Ovary (tissue), 7 donors: ENCODE results near the gene LOC128125822.

Experiments
- DNase-seq, 5 donors: peaks; one replicate each; pipeline ENCODE4 v3.0.0-alpha.2; 2019 to 2020
- H3K27ac ChIP-seq, 2 donors: fragments of 200-600 bp; one replicate each; pipeline versions ENCODE4 v1.5.1 to v1.8.0; 2019 to 2022
- H3K27me3 ChIP-seq: fragments of 200-600 bp; one replicate; pipeline ENCODE4 v1.8.0; 2022
- H3K36me3 ChIP-seq: fragments of 200-600 bp; sonication (generic); one replicate; pipeline ENCODE4 v1.5.1; 2019
- H3K4me1 ChIP-seq: one replicate; pipeline ENCODE4 v1.8.1; 2013; ENCODE audit warnings: mild to moderate bottlenecking, moderate library complexity; ENCODE audit not compliant: insufficient read depth
- H3K4me3 ChIP-seq: fragments of 200-600 bp; sonication (generic); one replicate; pipeline ENCODE4 v1.5.1; 2017
- H3K9me3 ChIP-seq, 2 donors: fragments of 200-600 bp in 1 of 2; sonication (generic) in 1 of 2; one replicate each; pipeline versions ENCODE4 v1.5.1 to v1.8.1; 2013 to 2019; ENCODE audit warnings: mild to moderate bottlenecking in 1 of 2, moderate library complexity in 1 of 2
- EP300 ChIP-seq: sonication (generic); formaldehyde crosslinking; IDR thresholded peaks from one replicate; pipeline ENCODE4 v1.6.1; 2017; ENCODE audit warnings: antibody characterized with exemption
- POLR2A ChIP-seq: fragments of 450-650 bp; IDR thresholded peaks from one replicate; pipeline ENCODE4 v1.6.1; 2017; ENCODE audit warnings: antibody characterized with exemption, mild to moderate bottlenecking, moderate library complexity
- WGBS, 3 donors: extraction: QIAGEN DNeasy Blood & Tissue Kit in 1 of 3; methylation state at CpG; one replicate each; pipeline versions ENCODE4 v1.1.5 to v1.1.7; 2013 to 2017; 5-methylcytosine and 5-hydroxymethylcytosine counted together
- intact Hi-C, 4 donors: fragments of 100-400 bp; cut with DNase I; formaldehyde crosslinking; loops; one replicate each; pipeline versions ENCODE4 v1.11.0 to v1.15.1; 2022 to 2023
- TF ChIP-seq, protein P1 (sequence below), 3 donors: fragments of 450-650 bp in 2 of 3; fragments of 200-600 bp in 1 of 3; IDR thresholded peaks; one replicate each; pipeline versions ENCODE4 v1.5.1 to v1.8.0; 2016 to 2022; ENCODE audit warnings: antibody characterized with exemption in 3 of 3, mild to moderate bottlenecking in 1 of 3
- donor health status: DM: no; HTN: no; CAD: no; lungs with moderate emphysema.
- donor health status: DM: no; HTN: no; CAD: no.
- donor health status: Bipolar disorder and iron deficiency.
- donor health status: DM: no; HTN: no; CAD: no.
- donor health status: DM: yes; HTN: yes; CAD: no.

LOC128125822 gene

DNA sequence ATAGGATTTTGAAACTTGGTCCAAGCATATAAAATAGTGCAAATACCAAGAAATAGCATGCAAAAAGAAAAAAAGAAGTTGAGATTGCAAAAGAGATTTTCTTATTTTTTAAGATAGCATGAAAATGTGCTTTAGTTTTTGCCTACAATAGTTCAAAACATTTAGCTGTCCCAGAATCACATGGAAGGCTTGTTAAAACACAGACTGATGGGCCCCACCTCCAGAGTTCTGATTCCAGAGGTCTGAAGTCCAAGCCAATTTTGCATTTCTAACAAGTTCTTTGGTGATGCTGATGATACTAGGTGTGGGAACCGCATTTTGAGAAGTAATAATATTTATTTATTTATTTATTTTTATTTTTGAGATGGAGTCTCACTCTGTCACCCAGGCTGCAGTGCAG, 33.7 kb upstream of the LOC128125822 start:
- intact Hi-C loops: no loop called here
- Histone ChIP-seq H3K9me3 (no peaks in the 10 kb centered on the region), H3K27ac (no peak overlapping the region), H3K4me1 (no peaks in the 10 kb centered on the region), H3K36me3 (no peaks in the 10 kb centered on the region), H3K27me3 (no peaks in the 10 kb centered on the region), H3K4me3 (no peak overlapping the region)
- no peak for DNase-seq
- TF ChIP-seq POLR2A (no peak), EP300 (no peak)
- TF ChIP-seq, protein P1, sequence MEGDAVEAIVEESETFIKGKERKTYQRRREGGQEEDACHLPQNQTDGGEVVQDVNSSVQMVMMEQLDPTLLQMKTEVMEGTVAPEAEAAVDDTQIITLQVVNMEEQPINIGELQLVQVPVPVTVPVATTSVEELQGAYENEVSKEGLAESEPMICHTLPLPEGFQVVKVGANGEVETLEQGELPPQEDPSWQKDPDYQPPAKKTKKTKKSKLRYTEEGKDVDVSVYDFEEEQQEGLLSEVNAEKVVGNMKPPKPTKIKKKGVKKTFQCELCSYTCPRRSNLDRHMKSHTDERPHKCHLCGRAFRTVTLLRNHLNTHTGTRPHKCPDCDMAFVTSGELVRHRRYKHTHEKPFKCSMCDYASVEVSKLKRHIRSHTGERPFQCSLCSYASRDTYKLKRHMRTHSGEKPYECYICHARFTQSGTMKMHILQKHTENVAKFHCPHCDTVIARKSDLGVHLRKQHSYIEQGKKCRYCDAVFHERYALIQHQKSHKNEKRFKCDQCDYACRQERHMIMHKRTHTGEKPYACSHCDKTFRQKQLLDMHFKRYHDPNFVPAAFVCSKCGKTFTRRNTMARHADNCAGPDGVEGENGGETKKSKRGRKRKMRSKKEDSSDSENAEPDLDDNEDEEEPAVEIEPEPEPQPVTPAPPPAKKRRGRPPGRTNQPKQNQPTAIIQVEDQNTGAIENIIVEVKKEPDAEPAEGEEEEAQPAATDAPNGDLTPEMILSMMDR (IDR thresholded peaks at IDR 0.05): no peak
- WGBS, 3 donors: 88 to 95% (median 89%) methylated on average over 1 of the region's 1 CpG

DNA sequence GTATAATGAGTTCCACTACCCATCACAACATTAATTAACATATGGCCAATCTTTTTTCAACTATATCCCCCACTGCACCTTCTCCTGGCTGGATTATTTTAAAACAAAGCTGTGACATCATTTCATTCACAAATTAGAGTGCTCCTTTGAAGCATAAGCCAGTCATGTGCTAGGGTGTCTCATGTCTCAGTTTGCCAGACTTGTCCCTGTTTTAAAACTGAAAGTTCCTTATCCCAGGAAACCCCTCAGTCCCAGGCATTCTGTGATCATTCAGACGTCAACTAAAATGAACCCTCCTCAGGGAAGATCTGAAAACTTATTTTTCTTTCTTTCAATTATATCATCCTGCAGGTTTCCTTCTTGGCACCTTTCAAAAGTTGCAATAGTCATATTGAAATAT, 29.3 kb upstream of the LOC128125822 start:
- Histone ChIP-seq H3K27me3 (no peaks in the 10 kb centered on the region), H3K9me3 (no peaks in the 10 kb centered on the region), H3K4me3 (no peak overlapping the region), H3K36me3 (no peaks in the 10 kb centered on the region), H3K4me1 (no peaks in the 10 kb centered on the region), H3K27ac (no peak overlapping the region)
- TF ChIP-seq, protein P1 (IDR thresholded peaks at IDR 0.05): no peak
- TF ChIP-seq EP300 (no peak), POLR2A (no peak)
- DNase-seq: no peak
- intact Hi-C loops: no loop called here
- 46 to 65% (median 55%) methylated on average over 1 of the region's 1 CpG for WGBS, 3 donors

DNA sequence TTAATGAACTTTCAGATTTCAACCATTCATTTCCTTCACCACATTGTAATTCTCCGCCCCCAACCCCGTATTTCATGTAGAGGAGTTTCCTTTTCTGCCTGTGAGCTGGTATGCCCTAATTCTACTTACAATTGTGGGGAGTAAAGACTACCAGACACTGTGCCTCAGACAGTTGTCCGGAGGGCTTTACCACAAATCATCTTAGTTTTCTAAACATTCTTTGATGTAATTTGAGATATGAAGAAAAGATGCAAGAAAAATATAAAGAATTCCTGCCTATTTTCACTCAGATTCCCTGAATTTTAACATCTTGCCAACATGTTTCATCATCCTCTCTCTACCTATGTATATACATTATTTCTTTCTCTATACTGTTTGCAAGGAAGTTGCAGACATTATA, 28.3 kb upstream of the LOC128125822 start:
- no peak for DNase-seq
- no peak overlapping the region for H3K4me3 ChIP-seq
- TF ChIP-seq POLR2A (no peak), EP300 (no peak)
- TF ChIP-seq, protein P1 (IDR thresholded peaks at IDR 0.05): no peak
- H3K36me3 ChIP-seq: no peaks in the 10 kb centered on the region
- intact Hi-C loops: no loop called here
- H3K27ac ChIP-seq: no peak overlapping the region
- H3K9me3 ChIP-seq: no peaks in the 10 kb centered on the region
- no peaks in the 10 kb centered on the region for H3K4me1 ChIP-seq
- H3K27me3 ChIP-seq: no peaks in the 10 kb centered on the region
- WGBS, 3 donors: 45 to 51% (median 47%) methylated on average over 3 of the region's 3 CpGs

DNA sequence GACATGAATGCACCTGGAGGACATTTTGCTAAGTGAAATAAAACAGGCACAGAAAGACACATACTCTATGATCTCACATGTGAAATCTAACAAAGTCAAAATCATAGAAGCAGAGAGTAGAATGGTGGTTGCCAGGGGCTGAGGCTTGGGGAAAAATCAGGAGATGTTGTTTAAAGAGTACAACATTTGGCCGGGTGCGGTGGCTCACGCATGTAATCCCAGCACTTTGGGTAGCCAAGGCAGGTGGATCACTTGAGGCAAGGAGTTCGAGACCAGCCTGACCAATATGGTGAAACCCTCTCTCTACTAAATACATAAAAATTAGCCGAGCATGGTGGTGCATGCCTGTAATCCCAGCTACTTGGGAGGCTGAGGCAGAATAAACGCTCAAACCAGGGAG, 26.0 kb upstream of the LOC128125822 start:
- no peaks in the 10 kb centered on the region for H3K9me3 ChIP-seq
- intact Hi-C loops: no loop called here
- no peak for DNase-seq
- no peaks in the 10 kb centered on the region for H3K36me3 ChIP-seq
- H3K27me3 ChIP-seq: no peaks in the 10 kb centered on the region
- H3K27ac ChIP-seq: no peak overlapping the region
- H3K4me3 ChIP-seq: no peak overlapping the region
- H3K4me1 ChIP-seq: no peaks in the 10 kb centered on the region
- WGBS, 3 donors: 94 to 95% (median 94%) methylated on average over 6 of the region's 6 CpGs
- TF ChIP-seq, protein P1 (IDR thresholded peaks at IDR 0.05): no peak
- TF ChIP-seq EP300 (no peak), POLR2A (no peak)

DNA sequence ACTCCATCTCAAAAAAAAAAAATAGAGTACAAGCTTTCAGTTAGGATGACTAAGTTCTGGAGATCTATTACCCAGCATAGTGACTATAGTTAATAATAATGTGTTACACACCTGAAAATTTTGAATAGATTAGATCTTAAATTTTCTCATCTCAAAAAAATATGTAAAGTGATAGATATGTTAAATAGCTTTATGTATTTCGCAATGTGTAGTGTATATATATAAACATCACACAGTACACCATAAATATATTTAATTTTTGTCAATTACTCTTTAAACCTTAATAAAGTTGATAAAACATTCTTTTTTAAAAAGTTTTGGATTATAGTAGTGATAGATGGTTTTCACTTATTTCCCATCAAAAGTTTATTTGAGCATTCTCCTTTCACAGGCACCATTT, 25.6 kb upstream of the LOC128125822 start:
- Histone ChIP-seq H3K4me1 (no peaks in the 10 kb centered on the region), H3K27me3 (no peaks in the 10 kb centered on the region), H3K9me3 (no peaks in the 10 kb centered on the region), H3K27ac (no peak overlapping the region), H3K36me3 (no peaks in the 10 kb centered on the region), H3K4me3 (no peak overlapping the region)
- intact Hi-C loops: no loop called here
- no peak for TF ChIP-seq EP300
- TF ChIP-seq, protein P1 (IDR thresholded peaks at IDR 0.05): no peak
- TF ChIP-seq POLR2A: no peak
- 96 to 99% (median 98%) methylated on average over 1 of the region's 1 CpG for WGBS, 3 donors
- no peak for DNase-seq
